Kidney (tissue), 14 donors: ENCODE measurements around the gene FBN1. TPM values are rescaled to one million over a fixed set of nuclear protein-coding genes. Genes with fewer than 3 reads are reported as not detected.

Experiments used
- DNase-seq, 5 donors: peaks; one replicate each; pipeline ENCODE4 v3.0.0-alpha.2; 2013 to 2020
- FAIRE-seq: peaks from 2 replicates; lab custom pipeline; 2012; peaks lifted over from hg19 to GRCh38; lab: Jason Lieb, UNC
- H3K27ac ChIP-seq, 2 donors: one replicate each; pipeline ENCODE4 v1.7.0; 2013; ENCODE audit warnings: low read depth in 2 of 2, low read length in 2 of 2, inconsistent platforms in 1 of 2
- H3K27me3 ChIP-seq: one replicate; pipeline ENCODE4 v1.7.1; 2013; ENCODE audit warnings: low read length, inconsistent platforms; ENCODE audit not compliant: control insufficient read depth, insufficient read depth
- H3K36me3 ChIP-seq, 3 donors: one replicate each; pipeline versions ENCODE4 v1.7.0 to v1.7.1; 2013; ENCODE audit warnings: low read length in 3 of 3, control low read depth in 1 of 3, inconsistent platforms in 1 of 3; ENCODE audit not compliant: insufficient read depth in 3 of 3, control insufficient read depth in 2 of 3
- H3K4me1 ChIP-seq, 3 donors: one replicate each; pipeline versions ENCODE4 v1.7.0 to v1.7.1; 2013; ENCODE audit warnings: low read length in 3 of 3, inconsistent platforms in 1 of 3, low read depth in 1 of 3; ENCODE audit not compliant: control insufficient read depth in 2 of 3, insufficient read depth in 2 of 3
- H3K4me3 ChIP-seq, 3 donors: one replicate each; pipeline versions ENCODE4 v1.7.0 to v1.8.1; 2013; ENCODE audit warnings: low read length in 3 of 3, control low read depth in 1 of 3, inconsistent platforms in 1 of 3
- H3K9ac ChIP-seq, 3 donors: one replicate each; pipeline versions ENCODE4 v1.7.0 to v1.7.1; 2013; ENCODE audit warnings: low read length in 3 of 3, control low read depth in 1 of 3, inconsistent platforms in 1 of 3
- H3K9me3 ChIP-seq, 3 donors: one replicate each; pipeline versions ENCODE4 v1.7.0 to v1.7.1; 2013; ENCODE audit warnings: low read length in 3 of 3, control low read depth in 1 of 3, inconsistent platforms in 1 of 3; ENCODE audit not compliant: control insufficient read depth in 2 of 3, insufficient read depth in 1 of 3
- intact Hi-C: fragments of 100-400 bp; cut with DNase I; formaldehyde crosslinking; loops from one replicate; pipeline ENCODE4 v1.11.1; 2022
- polyA plus RNA-seq: library from polyadenylated mRNA; stranded (reverse); fragments of 350-450 nt; fragmentation: Illumina TruSeq; extraction: RNeasy Lipid Tissue Mini Kit (QIAGEN cat#74804); gene quantifications from one replicate; pipeline ENCODE4 v1.2.3, GENCODE V29; 2014; ENCODE audit warnings: low read depth, low replicate concordance; ENCODE audit not compliant: insufficient read depth
- total RNA-seq: library from RNA; stranded (reverse); fragmentation: NEBNext Ultra II Directional; extraction: Animal tissue kit (Norgen Biotek cat#: 25700); gene quantifications from one replicate; pipeline ENCODE4 v1.2.1, GENCODE V29; 2021
- TF ChIP-seq, protein P1 (sequence below): IDR thresholded peaks from 3 replicates; pipeline ENCODE4 v1.5.1; 2012; ENCODE audit warnings: mild to moderate bottlenecking, moderate library complexity, borderline replicate concordance; ENCODE audit not compliant: insufficient read depth; ENCODE audit errors: extremely low read depth
- donor health status: control.
- donor health status: control.
- donor health status: control.
- donor health status: control.
- donor health status: control.
- donor health status: DM: yes; HTN: yes; CAD: no.
- donor health status: Normal renal cell carcinoma (clear cell type).

The FBN1 gene
- total and polyA plus RNA-seq, 2 donors from 2014 or later: 2.4 to 30.8 TPM

DNA sequence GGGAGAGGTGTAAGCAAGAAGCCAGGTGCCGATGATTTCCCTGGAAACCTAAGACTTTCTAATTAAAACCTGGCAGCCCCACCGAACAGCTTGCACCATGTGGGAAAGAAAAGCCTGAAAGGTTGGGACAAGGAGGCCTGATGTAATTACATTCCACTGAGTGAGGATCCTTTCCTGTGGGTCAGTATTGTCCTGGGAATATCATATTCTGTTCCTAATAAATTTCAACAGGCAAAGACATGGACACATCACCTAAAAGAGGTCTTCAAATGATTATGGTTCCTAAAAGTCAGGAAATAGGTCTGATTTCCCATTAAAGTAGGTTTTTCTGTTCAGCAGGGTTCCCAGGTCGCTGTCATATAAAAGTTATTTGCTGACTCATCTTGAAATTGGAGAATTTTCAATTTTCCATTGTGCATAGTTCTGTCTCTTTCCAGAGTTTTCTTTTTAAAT is 255.8 kb downstream of the FBN1 start:
- intact Hi-C loops: no loop called here
- H3K4me3 ChIP-seq: no peak overlapping the region

DNA sequence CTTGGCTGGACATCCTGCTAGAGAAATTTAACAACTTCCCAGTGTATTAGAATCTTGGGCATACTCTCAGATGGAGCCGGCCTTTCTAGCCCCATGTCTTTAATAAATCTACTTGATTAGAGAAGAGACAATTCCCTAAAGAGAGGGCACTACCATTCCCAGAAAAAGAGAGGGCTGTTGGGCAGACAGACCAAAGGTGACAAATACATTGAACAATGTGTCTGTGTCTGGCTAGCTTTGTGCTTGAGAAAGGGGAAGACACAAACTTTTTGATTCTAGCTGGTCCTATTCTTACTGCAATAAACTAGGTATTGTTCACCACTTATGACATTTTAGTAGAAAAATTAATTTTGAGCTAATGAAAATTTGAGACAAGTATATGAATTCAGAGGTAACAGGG is 256.6 kb downstream of the FBN1 start:
- no peak for FAIRE-seq
- no peak overlapping the region for H3K9ac ChIP-seq
- H3K9me3 ChIP-seq: no peaks in the 10 kb centered on the region
- no peaks in the 10 kb centered on the region for H3K36me3 ChIP-seq
- H3K4me3 ChIP-seq: no peak overlapping the region
- DNase-seq: no peak
- no peaks in the 10 kb centered on the region for H3K27me3 ChIP-seq
- intact Hi-C loops: no loop called here
- TF ChIP-seq, protein P1, sequence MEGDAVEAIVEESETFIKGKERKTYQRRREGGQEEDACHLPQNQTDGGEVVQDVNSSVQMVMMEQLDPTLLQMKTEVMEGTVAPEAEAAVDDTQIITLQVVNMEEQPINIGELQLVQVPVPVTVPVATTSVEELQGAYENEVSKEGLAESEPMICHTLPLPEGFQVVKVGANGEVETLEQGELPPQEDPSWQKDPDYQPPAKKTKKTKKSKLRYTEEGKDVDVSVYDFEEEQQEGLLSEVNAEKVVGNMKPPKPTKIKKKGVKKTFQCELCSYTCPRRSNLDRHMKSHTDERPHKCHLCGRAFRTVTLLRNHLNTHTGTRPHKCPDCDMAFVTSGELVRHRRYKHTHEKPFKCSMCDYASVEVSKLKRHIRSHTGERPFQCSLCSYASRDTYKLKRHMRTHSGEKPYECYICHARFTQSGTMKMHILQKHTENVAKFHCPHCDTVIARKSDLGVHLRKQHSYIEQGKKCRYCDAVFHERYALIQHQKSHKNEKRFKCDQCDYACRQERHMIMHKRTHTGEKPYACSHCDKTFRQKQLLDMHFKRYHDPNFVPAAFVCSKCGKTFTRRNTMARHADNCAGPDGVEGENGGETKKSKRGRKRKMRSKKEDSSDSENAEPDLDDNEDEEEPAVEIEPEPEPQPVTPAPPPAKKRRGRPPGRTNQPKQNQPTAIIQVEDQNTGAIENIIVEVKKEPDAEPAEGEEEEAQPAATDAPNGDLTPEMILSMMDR: no peak
- no peak overlapping the region for H3K27ac ChIP-seq
- H3K4me1 ChIP-seq: no peaks in the 10 kb centered on the region

More for the DNA sequence above, 255.8 kb downstream of the FBN1 start:
- TF ChIP-seq, protein P1: no peak
- Histone ChIP-seq H3K9me3 (no peaks in the 10 kb centered on the region), H3K36me3 (no peaks in the 10 kb centered on the region), H3K4me1 (no peaks in the 10 kb centered on the region), H3K9ac (no peak overlapping the region), H3K27me3 (no peaks in the 10 kb centered on the region), H3K27ac (no peak overlapping the region)
- FAIRE-seq (no peak), DNase-seq (no peak)

DNA sequence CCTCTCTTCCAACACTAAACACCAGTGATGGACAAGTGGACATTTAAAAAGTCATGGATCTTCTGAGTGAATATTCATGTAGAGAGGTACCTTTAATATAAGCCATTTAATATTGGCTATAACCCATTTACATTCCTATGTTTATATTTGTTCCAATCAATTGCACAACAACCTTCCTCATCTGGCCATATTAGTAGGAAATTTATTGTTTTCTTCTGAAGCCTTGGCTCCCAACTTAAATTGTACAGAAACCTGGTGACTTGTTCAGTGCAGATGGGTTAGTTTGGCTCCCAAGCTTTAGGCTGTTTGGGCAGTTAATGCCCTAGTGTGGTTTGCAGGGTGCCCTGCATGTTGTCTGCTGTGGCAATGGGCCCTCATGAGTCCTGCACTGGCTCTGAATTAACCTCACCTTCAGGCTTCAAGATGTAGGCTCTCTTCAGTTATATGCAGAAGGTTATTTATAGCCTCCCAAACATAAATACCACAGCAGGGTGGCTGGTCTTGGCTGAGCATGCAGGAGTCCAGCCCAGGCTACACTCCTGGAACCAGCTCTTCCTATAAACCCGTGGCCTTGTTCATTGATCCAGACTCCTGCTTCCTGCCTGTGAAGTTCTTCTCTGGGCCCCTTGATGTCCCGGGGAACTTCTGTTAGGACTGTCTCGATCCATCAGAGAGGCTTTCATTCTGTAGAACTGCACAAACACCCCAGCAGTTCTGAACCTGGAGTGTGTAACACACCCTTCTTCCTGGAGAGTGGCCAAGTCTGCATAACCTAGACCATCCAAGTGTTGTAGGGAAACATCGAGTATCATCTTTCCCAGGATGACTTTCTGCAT is 257.3 kb downstream of the FBN1 start:
- no peak for DNase-seq
- TF ChIP-seq, protein P1: no peak
- FAIRE-seq: no peak
- Histone ChIP-seq H3K9me3 (no peaks in the 10 kb centered on the region), H3K9ac (no peak overlapping the region), H3K36me3 (no peaks in the 10 kb centered on the region), H3K4me1 (no peaks in the 10 kb centered on the region), H3K27me3 (no peaks in the 10 kb centered on the region), H3K27ac (no peak overlapping the region), H3K4me3 (no peak overlapping the region)
- intact Hi-C loops: no loop called here
